WI38 (cell line): ENCODE measurements around the gene XPR1.
"Not testable (repeated sequence)": the region's sequence is repeated elsewhere in the genome, so short reads cannot be mapped to it uniquely, and the experiment has no call there.

Experiments used
- H3K4me3 ChIP-seq: 2 replicates; pipeline ENCODE4 v1.5.1; 2011; ENCODE audit warnings: low read depth, mild to moderate bottlenecking, control low read depth, low read length
- TF ChIP-seq, protein P1 (sequence below): IDR thresholded peaks from 2 replicates; pipeline ENCODE4 v1.5.1; 2012; ENCODE audit warnings: low read depth, mild to moderate bottlenecking, control low read depth, low read length

The XPR1 gene

DNA sequence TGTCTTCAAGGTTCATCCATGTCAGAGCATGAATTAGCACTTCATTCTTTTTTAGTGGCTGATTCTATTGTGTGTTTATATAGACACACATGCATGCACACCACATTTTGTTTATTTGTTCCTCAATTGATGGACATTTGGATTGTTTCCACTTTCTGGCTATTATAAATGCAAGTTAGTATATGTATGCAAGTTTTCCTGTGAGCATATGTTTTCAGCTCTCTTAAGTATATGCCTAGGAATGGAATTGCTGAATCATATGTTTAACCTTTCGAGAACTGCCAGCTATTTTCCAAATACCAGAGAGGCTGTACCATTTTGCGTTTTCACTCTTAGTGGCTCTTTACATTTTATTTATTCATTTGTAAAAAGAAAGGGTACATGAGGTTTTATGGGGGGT, 171.0 kb downstream of the XPR1 start:
- H3K4me3 ChIP-seq: no peak overlapping the region
- TF ChIP-seq, protein P1, sequence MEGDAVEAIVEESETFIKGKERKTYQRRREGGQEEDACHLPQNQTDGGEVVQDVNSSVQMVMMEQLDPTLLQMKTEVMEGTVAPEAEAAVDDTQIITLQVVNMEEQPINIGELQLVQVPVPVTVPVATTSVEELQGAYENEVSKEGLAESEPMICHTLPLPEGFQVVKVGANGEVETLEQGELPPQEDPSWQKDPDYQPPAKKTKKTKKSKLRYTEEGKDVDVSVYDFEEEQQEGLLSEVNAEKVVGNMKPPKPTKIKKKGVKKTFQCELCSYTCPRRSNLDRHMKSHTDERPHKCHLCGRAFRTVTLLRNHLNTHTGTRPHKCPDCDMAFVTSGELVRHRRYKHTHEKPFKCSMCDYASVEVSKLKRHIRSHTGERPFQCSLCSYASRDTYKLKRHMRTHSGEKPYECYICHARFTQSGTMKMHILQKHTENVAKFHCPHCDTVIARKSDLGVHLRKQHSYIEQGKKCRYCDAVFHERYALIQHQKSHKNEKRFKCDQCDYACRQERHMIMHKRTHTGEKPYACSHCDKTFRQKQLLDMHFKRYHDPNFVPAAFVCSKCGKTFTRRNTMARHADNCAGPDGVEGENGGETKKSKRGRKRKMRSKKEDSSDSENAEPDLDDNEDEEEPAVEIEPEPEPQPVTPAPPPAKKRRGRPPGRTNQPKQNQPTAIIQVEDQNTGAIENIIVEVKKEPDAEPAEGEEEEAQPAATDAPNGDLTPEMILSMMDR: no peak

DNA sequence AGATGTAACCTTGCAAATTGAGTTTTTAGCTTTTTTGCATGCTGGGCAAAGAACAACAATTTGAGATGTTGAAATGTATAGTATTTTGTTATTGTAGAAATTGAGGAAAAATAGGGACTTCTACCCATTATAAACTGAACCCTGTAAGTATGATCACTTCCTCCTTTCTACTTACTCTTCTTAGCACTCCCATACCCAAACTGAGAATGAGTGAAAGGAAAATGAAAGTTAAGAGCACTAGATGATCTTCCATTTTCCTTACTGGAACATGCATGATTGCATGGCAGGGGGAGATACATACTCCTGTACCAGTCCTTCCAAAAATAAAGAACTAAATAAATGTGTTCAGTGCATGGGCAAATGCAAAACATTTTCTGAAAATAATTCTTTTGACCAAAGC, 173.5 kb downstream of the XPR1 start:
- no peak overlapping the region for H3K4me3 ChIP-seq
- TF ChIP-seq, protein P1: no peak

DNA sequence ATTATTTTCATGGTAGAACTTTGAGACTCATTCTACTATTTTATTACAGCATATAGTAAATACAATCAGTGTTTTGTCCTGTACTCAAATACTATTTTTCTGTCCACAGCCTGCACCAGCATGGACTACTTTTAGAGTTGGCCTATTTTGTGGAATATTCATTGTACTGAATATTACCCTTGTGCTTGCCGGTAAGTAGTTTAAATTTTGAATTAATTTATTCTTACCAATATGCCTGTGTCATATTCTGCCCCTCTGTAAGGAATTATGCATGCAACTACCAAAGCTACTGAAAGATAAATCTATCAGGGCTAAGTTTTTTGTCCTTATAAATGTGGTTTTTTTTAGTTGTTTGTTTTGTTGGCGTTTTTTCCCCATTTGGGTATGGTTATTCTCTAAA, 179.5 kb downstream of the XPR1 start:
- H3K4me3 ChIP-seq: no peak overlapping the region
- TF ChIP-seq, protein P1: no peak

DNA sequence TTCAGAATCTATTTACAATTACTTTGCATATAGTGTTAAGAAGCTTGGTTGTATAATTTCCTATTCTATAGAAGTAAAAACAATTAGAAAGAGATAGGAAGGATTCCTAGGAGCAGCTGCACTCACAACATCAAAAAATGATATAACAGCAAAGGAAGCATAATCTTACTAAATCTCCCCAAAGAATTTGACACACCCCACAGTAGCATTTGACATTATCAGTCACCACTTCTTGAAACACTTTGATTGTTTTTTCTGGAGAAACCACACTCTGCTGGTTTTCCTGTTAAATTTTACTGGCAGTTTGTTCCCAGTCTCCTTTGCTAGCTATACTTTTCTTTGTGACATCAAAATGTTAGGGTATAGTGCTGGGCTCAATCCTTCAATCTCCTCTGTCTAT, 180.1 kb downstream of the XPR1 start:
- no peak overlapping the region for H3K4me3 ChIP-seq
- TF ChIP-seq, protein P1: no peak

DNA sequence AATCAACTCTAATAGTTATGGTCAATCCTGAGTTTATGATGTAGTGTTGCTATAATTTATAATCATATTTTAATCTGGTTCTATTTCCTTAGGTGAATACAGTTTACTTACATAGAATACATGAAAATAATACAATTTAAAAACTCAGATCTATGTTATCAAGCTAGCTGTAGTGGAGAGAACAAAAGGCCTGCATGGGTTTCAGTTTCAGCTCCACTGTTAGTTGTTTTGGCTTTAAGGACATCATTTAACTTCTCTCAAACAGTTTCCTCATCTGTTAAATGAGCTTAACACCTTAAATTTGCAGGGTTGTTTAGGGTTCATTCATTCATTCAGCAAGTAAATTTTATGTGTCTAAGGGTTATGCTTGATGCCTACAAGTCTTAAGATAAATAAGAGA, 182.4 kb downstream of the XPR1 start:
- TF ChIP-seq, protein P1: no peak
- H3K4me3 ChIP-seq: no peak overlapping the region

DNA sequence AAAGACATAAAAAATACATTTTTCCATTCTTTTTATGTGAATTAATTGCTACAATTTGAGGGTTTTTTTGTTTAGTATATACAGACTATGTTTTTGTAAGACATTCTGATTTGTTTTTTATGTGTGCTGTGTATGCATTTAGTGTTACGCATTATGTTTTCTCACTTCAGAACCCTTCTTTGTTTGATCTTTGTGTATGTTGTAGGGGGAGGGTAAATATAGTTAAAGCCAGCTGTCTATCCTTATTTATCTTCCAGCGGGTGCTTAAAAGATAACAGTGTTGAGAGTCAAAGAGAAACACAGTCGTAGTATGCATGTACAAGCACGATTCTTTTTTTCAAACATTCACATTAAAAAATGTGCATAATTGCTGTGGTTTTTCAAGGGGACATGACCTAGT, 183.4 kb downstream of the XPR1 start:
- TF ChIP-seq, protein P1: no peak
- no peak overlapping the region for H3K4me3 ChIP-seq

DNA sequence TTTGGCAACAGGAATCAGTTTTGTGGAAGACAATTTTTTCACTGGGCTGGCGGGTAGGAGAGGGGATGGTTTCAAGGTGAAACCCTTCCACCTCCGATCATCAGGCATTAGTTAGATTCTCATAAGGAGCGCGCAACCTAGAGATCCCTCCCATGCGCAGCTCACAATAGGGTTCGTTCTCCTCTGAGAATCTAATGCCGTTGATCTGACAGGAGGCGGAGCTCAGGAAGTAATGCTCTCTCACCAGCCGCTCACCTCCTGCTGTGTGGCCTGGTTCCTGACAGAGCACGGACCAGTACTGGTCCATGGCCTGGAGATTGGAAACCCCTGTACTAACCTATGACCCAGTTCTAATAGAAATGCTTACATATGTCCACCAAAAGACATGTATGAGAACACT, 184.3 kb downstream of the XPR1 start:
- H3K4me3 ChIP-seq: no peak overlapping the region
- TF ChIP-seq, protein P1: no peak

GRCh38 chr1:180821970-180822369, 190.1 kb downstream of the XPR1 start:
- no peak overlapping the region for H3K4me3 ChIP-seq
- TF ChIP-seq, protein P1: no peak

- H3K4me3 ChIP-seq: not testable (repeated sequence)
These were observed 199.7 kb downstream of the XPR1 start for GRCh38 chr1:180831507-180831906.

DNA sequence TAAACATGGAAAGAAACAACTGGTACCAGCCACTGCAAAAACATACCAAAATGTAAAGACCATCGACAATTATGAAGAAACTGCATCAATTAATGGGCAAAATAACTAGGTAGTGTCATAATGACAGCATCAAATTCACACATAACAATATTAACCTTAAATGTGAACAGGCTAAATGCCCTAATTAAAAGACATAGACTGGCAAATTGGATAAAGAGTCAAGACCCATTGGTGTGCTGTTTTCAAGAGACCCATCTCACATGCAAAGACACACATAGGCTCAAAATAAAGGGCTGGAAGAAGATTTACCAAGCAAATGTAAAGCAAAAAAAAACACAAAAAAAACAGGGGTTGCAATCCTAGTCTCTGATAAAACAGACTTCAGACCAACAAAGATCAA, 201.4 kb downstream of the XPR1 start:
- H3K4me3 ChIP-seq: not testable (repeated sequence)
